ENCODE measurements around the gene CARD14.

DNA sequence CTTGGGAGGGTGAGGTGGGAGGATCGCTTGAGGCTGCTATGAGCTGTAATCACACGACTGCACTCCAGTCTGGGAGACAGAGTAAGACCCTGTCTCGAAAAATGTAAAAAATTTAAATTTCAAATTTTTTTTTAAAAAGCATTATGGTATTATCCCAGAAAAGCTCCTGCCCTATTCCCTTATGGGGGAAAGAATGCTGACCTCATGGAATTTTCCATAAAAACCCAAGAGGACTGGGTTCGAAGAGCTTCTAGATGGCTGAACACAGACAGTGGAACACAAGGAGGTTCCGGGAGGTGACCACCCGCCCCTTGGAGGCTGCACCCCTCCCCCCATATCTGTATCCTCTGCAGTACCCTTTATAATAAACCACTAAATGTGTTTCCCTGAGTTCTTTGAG is 26.9 kb upstream of the CARD14 start:
- TF ChIP-seq, protein P1, sequence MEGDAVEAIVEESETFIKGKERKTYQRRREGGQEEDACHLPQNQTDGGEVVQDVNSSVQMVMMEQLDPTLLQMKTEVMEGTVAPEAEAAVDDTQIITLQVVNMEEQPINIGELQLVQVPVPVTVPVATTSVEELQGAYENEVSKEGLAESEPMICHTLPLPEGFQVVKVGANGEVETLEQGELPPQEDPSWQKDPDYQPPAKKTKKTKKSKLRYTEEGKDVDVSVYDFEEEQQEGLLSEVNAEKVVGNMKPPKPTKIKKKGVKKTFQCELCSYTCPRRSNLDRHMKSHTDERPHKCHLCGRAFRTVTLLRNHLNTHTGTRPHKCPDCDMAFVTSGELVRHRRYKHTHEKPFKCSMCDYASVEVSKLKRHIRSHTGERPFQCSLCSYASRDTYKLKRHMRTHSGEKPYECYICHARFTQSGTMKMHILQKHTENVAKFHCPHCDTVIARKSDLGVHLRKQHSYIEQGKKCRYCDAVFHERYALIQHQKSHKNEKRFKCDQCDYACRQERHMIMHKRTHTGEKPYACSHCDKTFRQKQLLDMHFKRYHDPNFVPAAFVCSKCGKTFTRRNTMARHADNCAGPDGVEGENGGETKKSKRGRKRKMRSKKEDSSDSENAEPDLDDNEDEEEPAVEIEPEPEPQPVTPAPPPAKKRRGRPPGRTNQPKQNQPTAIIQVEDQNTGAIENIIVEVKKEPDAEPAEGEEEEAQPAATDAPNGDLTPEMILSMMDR (conservative IDR thresholded peaks at IDR 0.05) = no peak
- no peak for TF ChIP-seq EZH2 (IDR thresholded peaks at IDR 0.05; ENCODE audit: low read depth)

All from PC-9 (cell line).